ENCODE results near the gene KCNE1.
A peak's percentile ranks its signal among the peaks of the same experiment; 100 is the strongest.

KCNE1 gene

DNA sequence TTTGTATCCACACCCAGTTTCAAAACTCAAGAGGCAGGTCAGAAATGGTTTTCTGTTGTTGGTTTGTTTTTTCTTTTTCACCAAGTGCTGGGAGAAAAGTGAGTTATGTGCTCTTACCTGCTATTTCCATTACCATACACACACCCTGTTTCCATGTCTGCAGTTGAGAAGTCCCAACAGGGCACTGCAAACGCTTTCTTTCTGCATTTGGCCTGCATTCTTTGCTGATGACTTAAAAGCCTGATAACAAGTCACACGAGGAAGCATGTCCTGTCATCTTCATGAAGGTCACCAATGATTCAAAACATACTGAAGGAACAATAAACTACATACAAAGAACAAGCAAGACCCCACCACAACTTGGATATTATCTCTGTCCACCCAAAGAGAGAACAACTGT is 24.8 kb upstream of the KCNE1 start:
- Histone ChIP-seq H3K9me3 (ENCODE audit: control insufficient read depth, low read length) (no peaks in the 10 kb centered on the region), H2AFZ (peak overlapping the region; percentile 58), H3K4me1 (peaks cover 17% of the 10 kb centered on the region), H3K4me3 (ENCODE audit: low read depth, low read length) (peak overlapping the region; percentile 31), H3K79me2 (peaks cover 9% of the 10 kb centered on the region), H3K36me3 (ENCODE audit: control insufficient read depth, insufficient read depth, low read length) (no peaks in the 10 kb centered on the region), H3K4me2 (ENCODE audit: low read length) (peak overlapping the region; percentile 58), H3K27ac (peak overlapping the region; percentile 94), H3K9ac (no peak overlapping the region), H3K27me3 (ENCODE audit: control insufficient read depth, insufficient read depth, low read length) (no peaks in the 10 kb centered on the region)
- no peak for TF ChIP-seq CTCF (IDR thresholded peaks at IDR 0.05)

DNA sequence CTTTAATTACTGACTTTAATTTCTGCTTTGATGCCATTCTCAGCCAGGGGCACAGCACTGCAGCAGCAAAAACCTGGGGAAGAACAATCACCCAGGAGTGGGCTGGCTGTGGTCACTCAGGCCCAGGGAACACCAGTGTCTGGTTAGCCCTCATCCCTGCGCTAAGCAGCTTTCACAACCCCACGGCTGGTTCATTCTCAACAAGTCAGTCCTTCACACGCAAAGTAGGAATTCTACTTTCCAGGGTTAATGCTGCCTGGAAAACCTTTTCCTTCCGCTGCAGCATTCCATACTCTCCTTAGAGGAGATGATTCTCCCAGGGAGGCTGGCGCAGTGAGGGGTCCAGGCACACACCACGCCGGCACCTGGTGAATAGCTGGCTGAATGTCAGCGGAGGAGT is 24.3 kb upstream of the KCNE1 start:
- Histone ChIP-seq H3K4me3 (ENCODE audit: low read depth, low read length) (peak overlapping the region; percentile 31), H3K4me2 (ENCODE audit: low read length) (peak overlapping the region; percentile 58), H3K9me3 (ENCODE audit: control insufficient read depth, low read length) (no peaks in the 10 kb centered on the region), H3K4me1 (peaks cover 17% of the 10 kb centered on the region), H2AFZ (peak overlapping the region; percentile 58), H3K36me3 (ENCODE audit: control insufficient read depth, insufficient read depth, low read length) (no peaks in the 10 kb centered on the region), H3K9ac (no peak overlapping the region), H3K27me3 (ENCODE audit: control insufficient read depth, insufficient read depth, low read length) (no peaks in the 10 kb centered on the region), H3K27ac (peak overlapping the region; percentile 94), H3K79me2 (peaks cover 9% of the 10 kb centered on the region)
- TF ChIP-seq CTCF (IDR thresholded peaks at IDR 0.05), result no peak

DNA sequence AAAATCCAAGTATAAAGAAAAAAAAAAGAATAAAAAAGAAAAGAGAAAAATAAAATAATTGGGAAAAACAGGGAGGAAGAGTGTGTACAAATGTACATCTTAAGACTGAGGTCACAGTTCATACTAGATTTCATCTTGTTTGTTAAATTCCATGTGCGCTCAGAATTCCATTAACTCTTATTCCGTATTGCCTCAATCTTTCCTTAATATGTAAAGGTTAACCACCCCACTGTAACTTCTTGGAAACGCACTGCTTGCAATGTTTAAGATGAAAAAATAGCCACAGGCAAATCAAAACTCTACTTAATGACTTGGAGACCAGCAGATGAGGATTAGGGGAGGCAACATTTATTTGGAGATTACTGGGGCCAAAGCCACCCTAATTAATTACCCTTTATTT is 23.9 kb upstream of the KCNE1 start:
- Histone ChIP-seq H3K4me2 (ENCODE audit: low read length) (no peak overlapping the region), H3K4me3 (ENCODE audit: low read depth, low read length) (no peak overlapping the region), H3K27me3 (ENCODE audit: control insufficient read depth, insufficient read depth, low read length) (no peaks in the 10 kb centered on the region), H3K27ac (peak overlapping the region; percentile 94), H2AFZ (no peak overlapping the region), H3K4me1 (peaks cover 21% of the 10 kb centered on the region), H3K9me3 (ENCODE audit: control insufficient read depth, low read length) (no peaks in the 10 kb centered on the region), H3K9ac (no peak overlapping the region), H3K36me3 (ENCODE audit: control insufficient read depth, insufficient read depth, low read length) (no peaks in the 10 kb centered on the region), H3K79me2 (peaks cover 9% of the 10 kb centered on the region)
- TF ChIP-seq CTCF (IDR thresholded peaks at IDR 0.05), result no peak

GRCh38 chr21:34534522-34534921 is 22.5 kb upstream of the KCNE1 start:
- Histone ChIP-seq H3K4me1 (peaks cover 18% of the 10 kb centered on the region), H3K36me3 (ENCODE audit: control insufficient read depth, insufficient read depth, low read length) (no peaks in the 10 kb centered on the region), H3K4me2 (ENCODE audit: low read length) (no peak overlapping the region), H2AFZ (no peak overlapping the region), H3K27me3 (ENCODE audit: control insufficient read depth, insufficient read depth, low read length) (no peaks in the 10 kb centered on the region), H3K9me3 (ENCODE audit: control insufficient read depth, low read length) (no peaks in the 10 kb centered on the region), H3K27ac (no peak overlapping the region), H3K4me3 (ENCODE audit: low read depth, low read length) (no peak overlapping the region), H3K9ac (no peak overlapping the region), H3K79me2 (peaks cover 6% of the 10 kb centered on the region)
- no peak for TF ChIP-seq CTCF (IDR thresholded peaks at IDR 0.05)

- no peak overlapping the region for H3K9ac ChIP-seq
- no peak overlapping the region for H3K4me3 ChIP-seq (ENCODE audit: low read depth, low read length)
- peaks cover 4% of the 10 kb centered on the region for H3K79me2 ChIP-seq
- H3K4me2 ChIP-seq (ENCODE audit: low read length), result no peak overlapping the region
- H3K27ac ChIP-seq, result no peak overlapping the region
- H2AFZ ChIP-seq, result no peak overlapping the region
- no peak for TF ChIP-seq CTCF (IDR thresholded peaks at IDR 0.05)
- H3K9me3 ChIP-seq (ENCODE audit: control insufficient read depth, low read length), result no peaks in the 10 kb centered on the region
- peaks cover 24% of the 10 kb centered on the region for H3K4me1 ChIP-seq
- H3K36me3 ChIP-seq (ENCODE audit: control insufficient read depth, insufficient read depth, low read length), result no peaks in the 10 kb centered on the region
- no peaks in the 10 kb centered on the region for H3K27me3 ChIP-seq (ENCODE audit: control insufficient read depth, insufficient read depth, low read length)
These were observed 21.9 kb upstream of the KCNE1 start for GRCh38 chr21:34533938-34534337.

Data from parathyroid adenoma (tissue), 2 donors.